DMS 273 (cell line): Measurements from ENCODE around the gene CORO2B.
"Not testable (repeated sequence)": the region's sequence is repeated elsewhere in the genome, so short reads cannot be mapped to it uniquely, and the experiment has no call there.

Experiments used
- DNase-seq: peaks from one replicate; lab custom pipeline; 2025; ENCODE audit not compliant: unreplicated experiment; lab: John Stamatoyannopoulos, UW

Gene CORO2B

DNA sequence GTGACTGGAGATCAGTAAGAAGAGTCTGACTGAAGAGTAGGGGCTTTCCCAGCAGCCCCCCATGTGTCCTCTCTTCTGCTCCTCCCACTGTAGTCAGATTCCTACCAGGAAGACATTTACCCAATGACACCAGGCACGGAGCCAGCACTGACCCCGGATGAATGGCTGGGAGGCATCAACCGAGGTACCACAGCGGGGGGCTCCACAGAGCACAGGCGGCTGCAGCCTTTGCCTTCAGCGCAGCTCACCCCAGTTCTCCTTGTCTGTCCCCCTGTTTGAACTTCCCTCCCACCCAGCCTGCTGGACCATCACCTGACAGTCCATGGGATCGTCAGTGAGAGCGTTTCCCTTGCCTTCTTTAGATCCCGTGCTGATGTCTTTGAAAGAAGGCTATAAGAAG lies 140.3 kb downstream of the CORO2B start:
- no peak for DNase-seq

DNA sequence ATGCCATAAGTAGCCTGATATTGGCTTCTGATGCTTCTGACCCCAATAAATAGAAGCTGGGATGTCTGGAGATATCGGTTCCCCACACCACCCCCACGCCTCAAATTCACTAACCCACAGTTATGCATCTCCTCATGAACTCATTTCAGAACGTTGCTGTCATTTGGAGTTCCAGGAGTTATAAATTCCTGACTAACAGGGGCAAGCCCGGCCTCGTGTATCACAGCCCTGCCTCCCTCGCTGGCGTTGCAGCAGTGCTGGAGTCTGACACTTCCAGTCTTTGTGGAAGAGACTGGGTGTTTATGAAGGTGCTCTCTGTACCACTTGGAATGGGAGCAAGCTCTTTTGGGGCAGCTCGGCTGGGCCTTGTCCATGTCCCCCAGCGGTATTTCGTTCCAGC lies 140.9 kb downstream of the CORO2B start:
- no peak for DNase-seq

DNA sequence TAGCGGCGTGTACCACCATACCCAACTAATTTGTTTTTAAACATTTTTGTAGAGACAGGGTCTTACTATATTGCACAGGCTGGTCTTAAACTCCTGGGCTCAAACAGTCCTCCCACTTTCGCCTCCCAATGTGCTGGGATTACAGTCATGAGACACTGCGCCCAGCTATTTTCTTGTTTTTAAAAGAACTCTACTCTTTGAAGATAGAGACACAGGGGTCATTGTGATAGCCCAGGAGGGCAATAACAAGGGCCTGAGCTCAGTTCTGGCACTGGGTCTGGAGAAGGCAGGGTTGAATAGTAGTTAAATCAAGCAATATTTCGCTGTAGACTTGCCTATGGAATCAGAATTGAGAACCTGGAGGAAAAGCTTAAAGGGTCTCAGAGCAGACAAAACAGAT lies 143.1 kb downstream of the CORO2B start:
- DNase-seq: no peak

DNA sequence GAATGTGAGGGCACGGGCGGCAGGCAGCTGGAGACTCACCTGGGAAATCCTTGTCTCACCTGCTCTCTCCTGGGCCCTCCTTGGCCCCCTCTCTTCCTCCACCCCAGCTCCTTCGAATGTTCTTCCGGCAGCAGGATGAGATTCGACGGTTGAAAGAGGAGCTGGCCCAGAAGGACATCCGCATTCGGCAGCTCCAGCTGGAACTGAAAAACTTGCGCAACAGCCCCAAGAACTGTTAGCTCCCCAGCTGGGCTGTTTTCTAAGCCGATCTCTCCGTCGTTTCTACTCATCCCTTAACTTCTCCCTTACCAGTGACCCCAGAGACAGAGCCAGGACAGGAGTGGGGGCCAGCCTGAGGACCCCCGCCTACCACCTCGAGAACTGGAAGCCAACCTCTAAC lies 146.9 kb downstream of the CORO2B start:
- peak; percentile 29 for DNase-seq

DNA sequence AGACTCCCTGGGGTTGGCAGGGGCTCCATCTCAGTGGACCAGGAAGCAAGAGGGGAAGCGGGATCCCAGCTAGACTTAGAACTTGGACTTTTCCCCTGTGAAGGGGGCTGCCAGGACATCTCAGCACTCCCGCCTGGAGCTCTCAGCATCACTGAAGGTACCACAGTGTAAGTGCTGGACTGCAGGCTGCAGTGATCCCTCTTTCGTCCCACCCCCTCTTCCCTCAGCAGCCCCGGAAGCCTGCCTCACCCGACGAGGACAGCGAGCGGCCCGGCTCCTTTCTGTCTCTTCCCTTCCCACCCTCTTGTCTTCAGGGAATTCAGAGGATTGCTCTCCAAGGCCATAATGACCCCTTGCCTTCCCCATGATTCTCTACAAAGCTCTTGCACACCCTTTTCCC lies 147.5 kb downstream of the CORO2B start:
- no peak for DNase-seq

DNA sequence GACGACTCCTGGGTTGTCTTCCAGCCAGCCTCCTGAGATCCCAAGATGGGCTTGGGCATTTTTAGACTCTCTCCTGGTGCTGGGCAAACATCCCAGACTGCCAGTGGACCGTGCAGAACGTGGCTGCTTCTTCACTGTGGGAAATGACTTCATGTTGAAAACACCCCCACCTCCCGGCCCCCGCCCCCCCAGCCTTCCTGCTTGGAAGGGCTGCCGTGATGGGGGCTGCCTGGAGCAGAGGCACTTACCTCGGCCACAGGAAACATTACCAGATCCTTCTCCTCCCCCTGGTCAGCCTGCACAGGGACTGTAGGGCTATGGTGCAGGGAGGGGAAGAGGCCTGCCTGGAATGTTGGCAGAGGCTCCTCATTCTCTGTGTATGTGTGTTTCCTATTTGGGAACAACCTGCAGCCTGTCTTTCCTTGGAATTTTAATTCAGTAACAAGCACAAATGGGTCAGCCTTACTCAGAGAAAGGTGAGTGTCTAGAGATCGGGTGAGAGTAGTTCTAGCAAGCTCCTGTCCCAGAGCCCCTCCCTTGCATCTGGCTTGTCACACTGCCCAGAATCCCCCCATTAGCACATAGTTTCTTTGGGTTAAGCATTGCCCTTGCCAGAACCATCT lies 151.1 kb downstream of the CORO2B start:
- DNase-seq: no peak

DNA sequence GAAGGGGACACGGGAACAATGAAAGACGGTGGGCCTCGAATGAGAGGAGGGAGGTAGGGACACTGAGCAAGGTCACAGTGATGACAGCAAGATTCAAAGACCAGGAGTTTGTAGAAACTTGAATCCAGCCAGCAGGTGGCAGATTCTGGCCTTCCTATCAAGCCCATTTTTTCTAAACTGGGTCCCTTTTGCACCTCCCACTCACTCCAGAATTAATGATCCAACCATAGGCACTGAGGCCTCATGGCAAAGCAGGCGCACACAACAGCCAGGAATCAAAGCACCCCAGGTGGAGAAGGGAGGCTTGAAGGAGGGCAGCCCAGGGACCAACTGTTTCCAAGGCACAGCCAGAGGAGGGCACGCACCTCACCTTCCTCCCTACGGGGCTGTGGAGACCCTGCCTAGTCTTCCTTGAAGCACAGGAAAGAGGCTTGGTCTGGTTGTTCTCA lies 151.7 kb downstream of the CORO2B start:
- peak; percentile 72 for DNase-seq

DNA sequence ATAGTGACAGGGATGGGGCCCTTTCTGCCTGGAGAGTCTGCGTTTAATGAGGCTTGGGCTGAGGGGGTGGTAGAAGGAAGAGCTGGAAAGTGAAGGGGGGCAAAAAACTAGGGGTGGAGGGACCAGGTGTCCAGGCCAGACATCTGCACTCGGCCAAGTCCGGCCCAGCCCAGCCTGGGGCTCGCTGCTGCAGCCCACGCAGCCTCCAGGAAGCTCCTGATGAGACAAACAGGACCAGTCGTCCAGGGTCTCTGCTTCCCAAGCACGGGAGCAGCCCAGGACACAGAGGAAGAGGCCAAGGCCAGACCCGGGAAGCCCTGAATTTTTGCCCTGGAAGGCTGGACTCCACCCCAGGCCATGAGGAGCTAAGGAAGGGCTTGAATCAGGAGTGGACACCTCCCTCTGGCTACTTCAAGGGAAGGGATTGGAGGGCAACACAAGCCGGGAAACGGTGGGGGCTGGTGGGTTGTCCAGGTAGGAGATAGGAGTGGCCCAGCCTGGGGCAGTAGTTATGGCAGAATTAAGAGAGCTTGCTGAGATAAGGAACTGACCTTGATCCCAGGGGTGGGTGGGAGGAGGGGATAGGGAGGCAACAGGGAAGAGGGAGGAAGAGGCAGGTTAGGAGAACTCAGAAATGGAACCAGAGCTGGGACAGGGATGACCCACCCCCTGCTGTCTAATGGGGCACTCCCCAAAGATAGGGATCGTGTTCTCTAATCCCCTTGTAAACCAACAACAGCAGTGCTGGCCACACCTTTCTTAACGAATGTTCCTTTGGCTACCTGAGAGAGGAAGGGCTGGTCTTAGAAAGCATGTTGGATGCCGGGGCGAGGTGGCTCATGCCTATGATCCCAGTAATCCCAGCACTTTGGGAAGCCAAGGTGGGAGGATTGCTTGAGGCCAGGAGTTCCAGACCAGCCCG lies 152.4 kb downstream of the CORO2B start:
- DNase-seq: no peak

DNA sequence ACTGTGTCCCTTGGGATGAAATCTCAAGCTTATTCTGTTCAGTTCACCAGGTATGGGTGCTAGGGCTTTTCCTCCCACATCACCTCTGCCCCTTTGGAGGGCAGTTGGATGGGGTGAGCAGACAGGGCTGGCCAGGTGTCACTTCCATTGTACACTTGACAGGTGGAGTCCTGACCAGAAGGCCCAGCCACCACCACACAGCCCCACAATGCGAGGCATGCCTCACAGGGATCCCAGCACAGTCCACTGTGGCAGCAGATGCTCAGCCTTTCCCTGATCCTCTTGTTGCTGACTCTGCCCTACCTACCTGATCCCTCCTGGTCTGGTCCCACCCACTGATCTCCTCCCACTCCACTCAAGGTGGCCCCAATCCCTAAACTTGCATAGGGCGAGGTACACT lies 153.7 kb downstream of the CORO2B start:
- DNase-seq: no peak

DNA sequence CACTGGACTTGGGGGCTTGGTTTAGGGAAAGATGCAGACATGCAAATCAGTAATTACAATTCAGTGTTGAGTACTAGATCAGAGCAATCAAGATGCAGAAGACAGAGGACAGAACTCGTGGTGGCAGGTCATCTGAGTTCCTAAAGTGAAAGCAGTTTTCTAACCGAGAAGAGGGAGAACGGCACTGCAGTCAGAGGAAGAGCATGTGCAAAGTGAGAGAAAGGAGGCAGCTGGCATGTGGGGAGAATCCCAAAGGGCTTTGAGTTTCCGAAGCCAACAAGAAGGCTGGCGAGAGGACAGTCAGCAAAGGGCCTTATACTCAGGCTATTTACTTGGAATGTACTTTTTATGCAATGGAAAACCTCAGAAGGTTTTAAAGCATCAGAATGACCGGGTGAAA lies 154.9 kb downstream of the CORO2B start:
- peak; percentile 20 for DNase-seq

DNA sequence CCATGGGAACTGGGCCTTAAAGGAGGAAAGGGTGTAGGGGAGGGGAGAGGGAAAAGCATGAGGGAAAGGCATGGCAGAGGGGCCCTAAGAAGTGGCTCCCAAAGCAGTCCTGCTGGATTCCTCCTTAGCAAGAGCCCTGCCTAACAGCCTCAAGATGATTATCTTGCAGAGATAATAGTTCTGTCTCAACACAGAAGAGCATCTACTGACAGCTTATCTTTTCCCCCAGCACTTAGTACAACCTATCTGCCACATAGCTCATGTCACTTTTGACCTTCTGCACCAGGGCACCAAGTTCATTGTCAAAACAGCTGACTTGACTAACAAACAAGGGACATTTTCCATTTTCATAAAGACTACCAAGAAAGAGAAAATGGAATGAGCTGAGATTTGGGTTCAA lies 155.6 kb downstream of the CORO2B start:
- DNase-seq: no peak

DNA sequence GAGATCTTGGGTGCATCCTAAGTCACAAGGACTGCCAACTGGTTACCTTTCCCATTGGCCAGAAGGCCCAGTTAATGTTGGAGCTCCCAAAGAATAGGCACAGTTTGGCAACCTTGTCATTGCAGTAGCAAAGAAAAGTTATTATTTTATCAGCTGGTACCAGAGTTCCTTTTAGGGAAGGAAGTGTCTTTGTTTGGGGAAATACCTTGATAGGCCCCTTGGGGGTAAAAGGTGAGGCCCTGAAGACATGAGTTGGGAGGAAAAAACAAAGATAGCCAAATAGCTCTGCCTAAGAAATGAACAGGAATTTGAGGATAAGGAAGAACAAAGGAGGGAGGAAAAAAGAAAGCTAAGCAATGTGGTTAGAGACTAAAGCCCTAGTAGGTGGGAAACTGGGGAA lies 156.1 kb downstream of the CORO2B start:
- no peak for DNase-seq

DNA sequence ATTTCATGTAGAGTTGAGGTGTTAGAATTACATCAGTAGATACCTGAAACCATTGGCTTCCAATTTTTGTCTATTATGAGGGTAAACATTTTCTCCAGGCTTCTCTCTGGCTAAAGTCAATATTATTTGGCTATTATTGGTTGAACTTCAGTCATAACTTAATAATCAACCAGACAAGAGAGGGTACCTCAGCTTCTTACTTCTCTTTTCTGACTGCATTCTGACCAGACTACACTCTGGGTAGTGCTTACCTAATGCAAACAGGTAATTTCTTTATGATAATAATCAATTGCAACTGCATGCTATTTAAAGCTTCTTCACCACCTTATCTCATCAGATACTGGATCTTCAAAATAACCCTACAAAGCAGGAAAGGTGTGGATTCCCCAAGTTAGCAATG lies 156.8 kb downstream of the CORO2B start:
- DNase-seq: no peak

DNA sequence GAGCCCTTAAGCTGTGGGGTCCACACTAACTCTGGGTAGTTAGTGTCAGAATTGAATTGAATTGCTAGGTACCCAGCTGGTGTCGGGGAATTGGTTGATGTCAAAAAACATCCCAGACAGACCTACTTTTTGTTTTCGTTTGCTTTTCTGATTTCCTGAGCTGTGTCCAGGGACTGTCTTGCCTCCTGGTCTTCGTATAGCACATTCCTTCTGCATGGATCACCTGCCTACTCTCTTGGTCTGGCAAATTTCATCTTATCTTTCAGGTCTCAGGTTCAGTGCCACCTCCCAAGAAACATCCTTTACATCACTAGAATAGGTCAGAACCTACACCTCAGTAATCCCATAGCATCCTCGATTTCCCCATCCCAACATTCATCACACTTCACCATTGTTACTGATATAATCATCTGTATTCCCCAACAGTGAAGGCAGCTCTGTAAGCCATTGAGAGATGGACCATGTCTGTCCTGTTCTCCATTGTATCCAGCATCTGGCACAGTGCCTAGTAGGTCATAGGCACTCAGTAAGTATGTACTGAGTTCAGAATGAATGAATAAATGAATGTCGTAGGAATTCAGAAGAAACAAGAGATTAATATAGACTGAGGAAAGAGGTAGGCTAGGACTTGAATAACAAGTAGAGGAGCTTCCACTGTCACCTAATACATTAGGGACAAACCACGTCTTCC lies 160.7 kb downstream of the CORO2B start:
- peak; percentile 6 for DNase-seq

DNA sequence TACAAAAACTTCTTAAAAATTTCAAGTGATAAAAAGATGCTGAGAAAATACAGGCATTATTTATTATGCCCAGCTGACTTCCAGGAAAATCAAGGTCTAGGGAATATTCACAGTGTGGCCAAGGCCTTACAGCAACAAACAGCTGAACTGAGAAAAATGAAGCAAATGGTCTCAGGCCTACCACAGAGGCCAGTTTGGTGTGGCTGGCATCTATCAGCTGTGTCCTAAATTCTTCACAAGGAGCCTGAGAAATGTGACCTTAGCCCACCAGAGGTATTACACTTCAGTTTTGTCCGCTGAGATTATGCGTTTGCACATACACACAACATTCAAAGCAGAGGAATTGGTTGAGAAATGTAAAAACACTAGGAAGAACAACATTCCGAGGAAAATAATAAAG lies 164.5 kb downstream of the CORO2B start:
- no peak for DNase-seq

DNA sequence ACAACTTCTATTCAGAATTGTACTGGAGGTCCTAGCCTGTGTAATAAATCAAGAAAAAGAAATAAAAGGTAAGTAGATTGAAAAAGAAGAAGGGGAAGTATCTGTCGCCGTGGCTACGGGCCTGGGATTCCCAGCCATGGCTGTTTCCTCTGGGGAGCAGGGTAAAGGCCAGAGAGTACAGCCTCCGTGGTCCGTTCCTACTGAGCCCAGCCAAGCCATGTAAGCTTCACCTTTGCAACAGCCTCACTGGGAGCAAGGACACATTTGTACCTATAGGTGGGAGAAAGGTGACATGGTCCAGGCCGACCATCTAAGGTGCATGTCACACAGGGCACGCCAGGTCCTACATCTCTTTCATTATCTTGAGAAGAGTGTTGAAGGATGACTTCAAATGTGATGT lies 170.6 kb downstream of the CORO2B start:
- no peak for DNase-seq

DNA sequence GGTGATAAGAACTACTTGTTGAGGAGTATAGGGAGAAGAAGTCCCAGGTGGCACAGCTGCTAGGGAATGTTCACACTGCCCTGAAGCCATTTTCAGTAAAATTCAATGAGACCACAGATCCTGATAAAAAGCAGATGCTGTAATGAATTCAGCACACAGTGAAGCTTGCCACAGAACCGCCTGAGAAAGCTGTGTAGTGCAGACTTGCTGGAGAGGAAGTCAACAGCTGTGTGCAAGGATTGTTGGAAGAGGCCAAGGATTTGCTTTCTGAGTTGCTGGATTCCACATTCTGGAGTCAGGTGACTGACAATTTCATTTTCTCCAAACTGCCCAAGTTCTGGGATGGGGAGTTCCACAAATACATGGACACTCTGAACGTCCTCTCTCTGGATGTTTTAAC lies 171.0 kb downstream of the CORO2B start:
- no peak for DNase-seq

DNA sequence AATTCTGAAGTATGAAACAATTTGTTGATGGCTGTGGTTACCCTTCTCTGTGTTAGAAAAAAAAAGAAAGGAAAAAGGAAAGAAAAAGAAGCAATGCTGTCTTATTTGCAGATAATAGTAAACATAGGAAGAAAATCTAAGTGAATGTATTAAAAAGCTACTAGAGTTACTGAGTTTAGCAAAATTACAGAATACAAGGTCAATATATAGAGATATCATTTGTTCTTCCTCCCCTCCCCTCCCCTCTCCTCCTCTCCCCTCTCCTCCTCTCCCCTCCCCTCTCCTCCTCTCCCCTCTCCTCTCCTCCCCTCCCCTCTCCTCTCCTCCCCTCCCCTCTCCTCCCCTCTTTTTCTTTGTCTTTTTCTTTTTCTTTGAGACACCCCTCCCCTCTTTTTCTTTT lies 172.8 kb downstream of the CORO2B start:
- DNase-seq: no peak

DNA sequence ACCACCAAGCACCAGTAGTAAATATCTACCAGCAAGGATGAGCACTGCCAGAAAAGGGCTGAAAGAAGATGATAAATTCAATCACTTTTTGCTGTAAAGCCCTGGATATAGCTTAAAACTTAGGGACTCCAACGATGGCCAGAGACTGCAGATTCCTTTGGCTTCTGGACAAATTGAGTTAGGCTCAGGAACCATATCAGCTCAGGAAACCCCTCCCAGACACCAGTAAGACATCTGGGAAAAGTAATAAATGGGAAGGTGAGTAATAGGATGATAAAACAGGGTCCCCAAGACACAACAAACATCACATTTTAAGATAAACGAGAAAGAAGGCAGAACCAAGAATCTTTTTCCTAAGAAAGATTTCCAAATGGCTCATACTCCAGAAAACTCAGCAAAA lies 176.9 kb downstream of the CORO2B start:
- DNase-seq: no peak

DNA sequence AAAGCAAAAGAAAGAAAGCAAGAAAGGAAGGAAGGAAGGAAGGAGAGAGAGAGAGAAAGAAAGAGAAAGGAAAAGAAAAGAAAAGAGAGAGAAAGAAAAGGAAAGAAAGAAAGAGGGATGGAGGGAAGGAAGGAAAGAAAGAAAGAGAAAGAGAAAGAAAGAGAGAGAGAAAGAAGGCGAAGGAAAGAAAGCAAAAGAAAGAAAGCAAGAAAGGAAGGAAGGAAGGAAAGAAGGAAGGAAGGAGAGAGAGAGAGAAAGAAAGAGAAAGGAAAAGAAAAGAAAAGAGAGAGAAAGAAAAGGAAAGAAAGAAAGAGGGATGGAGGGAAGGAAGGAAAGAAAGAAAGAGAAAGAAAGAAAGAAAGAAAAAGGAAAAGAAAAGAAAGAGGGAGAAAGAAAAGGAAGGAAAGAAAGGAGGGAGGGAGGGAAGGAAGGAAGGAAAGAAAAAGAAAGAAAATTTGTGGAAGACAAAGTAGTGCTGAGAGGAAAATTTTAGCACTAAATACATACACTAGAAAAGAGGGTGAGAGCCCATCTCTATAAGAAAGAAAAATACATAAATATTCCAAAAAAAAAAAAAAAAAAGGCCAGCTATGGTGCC lies 181.3 kb downstream of the CORO2B start:
- DNase-seq: not testable (repeated sequence)

DNA sequence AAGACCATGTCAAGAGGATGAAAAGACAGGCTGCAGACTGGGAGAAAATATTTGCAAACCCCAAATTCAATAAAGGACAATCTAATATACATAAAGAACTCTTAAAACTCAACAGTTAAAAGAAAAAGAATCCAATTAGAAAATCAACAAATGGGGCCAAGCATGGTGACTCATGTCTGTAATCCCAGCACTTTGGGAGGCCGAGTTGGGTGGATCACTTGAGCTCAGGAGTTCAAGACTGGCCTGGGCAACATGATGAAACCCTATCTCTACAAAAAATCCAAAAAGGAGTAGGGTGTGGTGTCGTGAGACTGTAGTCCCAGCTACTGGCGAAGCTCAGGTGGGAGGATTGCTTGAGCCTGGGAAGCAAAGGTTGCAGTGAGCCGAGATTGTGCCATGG lies 184.3 kb downstream of the CORO2B start:
- no peak for DNase-seq

DNA sequence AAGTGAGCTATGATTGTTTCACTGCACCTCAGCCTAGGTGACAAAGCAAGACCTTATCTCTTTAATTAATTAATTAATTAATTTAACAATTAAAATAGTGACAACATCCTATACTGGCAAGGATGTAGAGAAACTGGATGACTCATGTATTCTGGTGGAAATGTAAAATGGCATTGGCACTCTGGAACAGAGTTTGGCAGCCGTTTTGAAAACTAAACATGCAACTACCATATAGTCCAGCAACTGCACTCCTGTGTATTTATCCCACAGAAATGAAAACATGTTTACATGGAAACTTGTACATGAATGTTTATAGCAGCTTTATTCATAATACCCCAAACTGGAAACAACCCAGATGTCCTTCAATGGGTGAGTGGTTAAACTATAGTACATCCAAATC lies 185.3 kb downstream of the CORO2B start:
- no peak for DNase-seq
